Endodermal cell (in vitro differentiated cells): ENCODE data around the gene TEX28. TPM values are rescaled to one million over a fixed set of nuclear protein-coding genes. Genes with fewer than 3 reads are reported as not detected.
"Not testable (repeated sequence)": the region's sequence is repeated elsewhere in the genome, so short reads cannot be mapped to it uniquely, and the experiment has no call there.

Experiments
- DNase-seq: peaks from one replicate; pipeline ENCODE4 v3.0.0-alpha.2; 2017
- H3K27ac ChIP-seq: 2 replicates; pipeline ENCODE4 v1.5.1; 2013; ENCODE audit warnings: mild to moderate bottlenecking, low read depth, low read length, moderate library complexity
- H3K27me3 ChIP-seq: 2 replicates; pipeline ENCODE4 v1.6.1; 2013; ENCODE audit warnings: mild to moderate bottlenecking, low read length, moderate library complexity; ENCODE audit not compliant: insufficient read depth, control insufficient read depth, poor library complexity, severe bottlenecking
- H3K36me3 ChIP-seq: 2 replicates; pipeline ENCODE4 v1.7.0; 2013; ENCODE audit warnings: mild to moderate bottlenecking, low read length, moderate library complexity; ENCODE audit not compliant: control insufficient read depth, insufficient read depth
- H3K4me1 ChIP-seq: one replicate; pipeline ENCODE4 v1.7.0; 2013; ENCODE audit warnings: low read length; ENCODE audit not compliant: control insufficient read depth, insufficient read depth
- H3K4me3 ChIP-seq: 2 replicates; pipeline ENCODE4 v1.5.1; 2013; ENCODE audit warnings: mild to moderate bottlenecking, low read length, moderate library complexity
- H3K9ac ChIP-seq: 2 replicates; pipeline ENCODE4 v1.6.1; 2013; ENCODE audit warnings: mild to moderate bottlenecking, low read length, moderate library complexity; ENCODE audit not compliant: poor library complexity, severe bottlenecking; ENCODE audit errors: extremely low read depth
- H3K9me3 ChIP-seq: 2 replicates; pipeline ENCODE4 v1.6.1; 2013; ENCODE audit warnings: mild to moderate bottlenecking, low read length, moderate library complexity; ENCODE audit not compliant: control insufficient read depth
- H3K27ac Mint-ChIP-seq: 2 replicates; pipeline ENCODE4 v1.8.0; 2020; ENCODE audit warnings: mixed read lengths
- H3K27me3 Mint-ChIP-seq: 2 replicates; pipeline ENCODE4 v1.8.0; 2021; ENCODE audit warnings: mild to moderate bottlenecking, mixed read lengths; ENCODE audit not compliant: insufficient read depth
- H3K36me3 Mint-ChIP-seq: 2 replicates; pipeline ENCODE4 v1.8.0; 2020; ENCODE audit warnings: low read depth, mixed read lengths
- H3K4me1 Mint-ChIP-seq: 2 replicates; pipeline ENCODE4 v1.8.0; 2020; ENCODE audit warnings: mixed read lengths
- H3K4me3 Mint-ChIP-seq: 2 replicates; pipeline ENCODE4 v1.8.0; 2020; ENCODE audit warnings: mild to moderate bottlenecking, moderate library complexity, mixed read lengths
- H3K9me3 Mint-ChIP-seq: 2 replicates; pipeline ENCODE4 v1.8.0; 2020; ENCODE audit warnings: mild to moderate bottlenecking, mixed read lengths
- WGBS, 2 experiments: methylation state at CpG; one replicate each; pipeline versions ENCODE4 v1.1.5 to v1.1.7; 2013; ENCODE audit warnings: missing lambda C conversion rate in 2 of 2, mixed read lengths in 1 of 2; ENCODE audit not compliant: insufficient coverage in 1 of 2, insufficient read length in 1 of 2; 5-methylcytosine and 5-hydroxymethylcytosine counted together
- total RNA-seq, 2 donors: library from RNA; stranded (reverse); fragmentation: NEBNext Ultra II Directional in 1 of 2; extraction: Animal tissue kit (Norgen Biotek cat#: 25700) in 1 of 2; gene quantifications; 2 replicates in 1 of 2; 3 replicates in 1 of 2; pipeline ENCODE4 v1.2.1, GENCODE V29; 2021

Gene TEX28
- total RNA-seq, 2 donors from 2014 or later, result not detected

- H3K27ac ChIP-seq, H3K9me3 Mint-ChIP-seq: not testable (repeated sequence)
Measured at GRCh38 chrX:154257282-154257681, 37.6 kb downstream of the TEX28 start, which contains the start of gene OPN1MW3. Gene OPN1MW3 (plus strand): TSS chrX:154257582. CDS start chrX:154257620, 38 bp downstream.

GRCh38 chrX:154248076-154248475 lies 46.8 kb downstream of the TEX28 start:
- H3K27me3 Mint-ChIP-seq, result not testable (repeated sequence)

More at GRCh38 chrX:154257282-154257681, 37.6 kb downstream of the TEX28 start, which contains the start of gene OPN1MW3:
- H3K36me3 Mint-ChIP-seq, H3K27me3 Mint-ChIP-seq, H3K4me1 ChIP-seq, H3K27me3 ChIP-seq, DNase-seq, H3K36me3 ChIP-seq, H3K4me3 ChIP-seq, H3K9ac ChIP-seq, H3K27ac Mint-ChIP-seq, H3K9me3 ChIP-seq, H3K4me1 Mint-ChIP-seq, H3K4me3 Mint-ChIP-seq: not testable (repeated sequence)
- no CpG with 5 or more reads among the region's 17 CpGs for WGBS, 2 experiments

GRCh38 chrX:154247377-154248045 lies 47.4 kb downstream of the TEX28 start:
- not testable (repeated sequence) for H3K27ac ChIP-seq, H3K4me1 ChIP-seq, H3K4me1 Mint-ChIP-seq, H3K9me3 ChIP-seq, H3K9ac ChIP-seq, H3K27ac Mint-ChIP-seq, DNase-seq, H3K36me3 ChIP-seq, H3K9me3 Mint-ChIP-seq, H3K27me3 Mint-ChIP-seq, H3K36me3 Mint-ChIP-seq, H3K27me3 ChIP-seq, H3K4me3 ChIP-seq, H3K4me3 Mint-ChIP-seq
- no CpG with 5 or more reads among the region's 17 CpGs for WGBS, 2 experiments

More at GRCh38 chrX:154248076-154248475, 46.8 kb downstream of the TEX28 start:
- WGBS, 2 experiments, result no CpG with 5 or more reads among the region's 10 CpGs
- not testable (repeated sequence) for H3K9ac ChIP-seq, H3K36me3 Mint-ChIP-seq, H3K9me3 ChIP-seq, DNase-seq, H3K27ac Mint-ChIP-seq, H3K27ac ChIP-seq, H3K27me3 ChIP-seq, H3K4me3 Mint-ChIP-seq, H3K36me3 ChIP-seq, H3K4me1 ChIP-seq, H3K9me3 Mint-ChIP-seq, H3K4me3 ChIP-seq, H3K4me1 Mint-ChIP-seq

- H3K36me3 ChIP-seq, H3K27me3 Mint-ChIP-seq, H3K27me3 ChIP-seq, H3K27ac ChIP-seq, H3K27ac Mint-ChIP-seq, H3K4me3 ChIP-seq, H3K9ac ChIP-seq, DNase-seq, H3K9me3 ChIP-seq, H3K36me3 Mint-ChIP-seq, H3K4me3 Mint-ChIP-seq, H3K4me1 Mint-ChIP-seq, H3K4me1 ChIP-seq: not testable (repeated sequence)
- peaks cover 14% of the 10 kb centered on the region for H3K9me3 Mint-ChIP-seq
- 87 to 100% methylated on average over 1 to 4 of the region's 8 CpGs for WGBS, 2 experiments
Measured at GRCh38 chrX:154239982-154240503, 54.9 kb downstream of the TEX28 start.

GRCh38 chrX:154238939-154239559 lies 55.9 kb downstream of the TEX28 start:
- WGBS, 2 experiments, result 90% methylated on average over 3 of the region's 11 CpGs; no CpG with 5 or more reads in 1 of the 2 experiments
- not testable (repeated sequence) for H3K4me3 Mint-ChIP-seq, H3K9ac ChIP-seq, H3K36me3 Mint-ChIP-seq, H3K27me3 Mint-ChIP-seq, H3K27me3 ChIP-seq, H3K4me1 Mint-ChIP-seq, H3K9me3 ChIP-seq, DNase-seq, H3K4me1 ChIP-seq, H3K27ac Mint-ChIP-seq, H3K4me3 ChIP-seq, H3K27ac ChIP-seq, H3K36me3 ChIP-seq
- H3K9me3 Mint-ChIP-seq, result peaks cover 14% of the 10 kb centered on the region

GRCh38 chrX:154233620-154234019 lies 61.3 kb downstream of the TEX28 start:
- H3K36me3 Mint-ChIP-seq, H3K4me1 Mint-ChIP-seq, H3K27ac Mint-ChIP-seq, H3K27ac ChIP-seq, H3K27me3 Mint-ChIP-seq, H3K9me3 Mint-ChIP-seq, H3K9ac ChIP-seq, H3K27me3 ChIP-seq, DNase-seq, H3K9me3 ChIP-seq, H3K4me3 ChIP-seq, H3K4me1 ChIP-seq, H3K4me3 Mint-ChIP-seq, H3K36me3 ChIP-seq: not testable (repeated sequence)
- no CpG with 5 or more reads among the region's 16 CpGs for WGBS, 2 experiments

GRCh38 chrX:154231443-154231842 lies 63.5 kb downstream of the TEX28 start:
- not testable (repeated sequence) for DNase-seq, H3K9me3 Mint-ChIP-seq, H3K36me3 ChIP-seq, H3K27ac ChIP-seq, H3K36me3 Mint-ChIP-seq, H3K4me1 ChIP-seq, H3K27ac Mint-ChIP-seq, H3K4me3 ChIP-seq, H3K27me3 ChIP-seq, H3K4me1 Mint-ChIP-seq, H3K27me3 Mint-ChIP-seq, H3K4me3 Mint-ChIP-seq, H3K9me3 ChIP-seq, H3K9ac ChIP-seq
- WGBS, 2 experiments, result no CpG with 5 or more reads among the region's 3 CpGs
